Stimulated activated CD4-positive, alpha-beta T cell treated with anti-CD3 and anti-CD28 coated beads, Interleukin-4, amount 100 ng/mL, for 24 hours (primary cell): ENCODE results near the gene OR2V2.
"Not testable (repeated sequence)": the region's sequence is repeated elsewhere in the genome, so short reads cannot be mapped to it uniquely, and the experiment has no call there.

Experiments
- DNase-seq: peaks from one replicate; pipeline ENCODE4 v3.0.0-alpha.2; 2020

Gene OR2V2

DNA sequence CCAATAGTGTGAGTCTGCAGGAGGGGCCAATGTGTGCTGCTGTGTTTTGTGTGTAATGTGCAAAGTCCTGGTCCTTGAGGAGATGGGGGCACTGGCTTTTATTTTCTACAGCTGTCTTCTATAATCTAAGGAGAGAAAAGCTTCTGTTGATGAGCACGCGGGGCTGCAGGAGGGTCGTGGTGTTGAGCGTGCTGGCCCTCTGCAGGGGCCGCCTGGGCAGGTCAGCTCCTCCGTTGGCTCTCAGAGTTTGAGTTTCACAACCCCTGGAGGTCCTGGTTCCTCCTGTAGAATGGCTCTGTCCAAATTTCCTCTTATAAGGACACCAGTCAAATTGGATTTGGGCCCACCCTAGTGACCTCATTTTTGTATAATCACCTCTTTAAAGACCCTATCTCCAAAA is 29.0 kb upstream of the OR2V2 start:
- no peak for DNase-seq

DNA sequence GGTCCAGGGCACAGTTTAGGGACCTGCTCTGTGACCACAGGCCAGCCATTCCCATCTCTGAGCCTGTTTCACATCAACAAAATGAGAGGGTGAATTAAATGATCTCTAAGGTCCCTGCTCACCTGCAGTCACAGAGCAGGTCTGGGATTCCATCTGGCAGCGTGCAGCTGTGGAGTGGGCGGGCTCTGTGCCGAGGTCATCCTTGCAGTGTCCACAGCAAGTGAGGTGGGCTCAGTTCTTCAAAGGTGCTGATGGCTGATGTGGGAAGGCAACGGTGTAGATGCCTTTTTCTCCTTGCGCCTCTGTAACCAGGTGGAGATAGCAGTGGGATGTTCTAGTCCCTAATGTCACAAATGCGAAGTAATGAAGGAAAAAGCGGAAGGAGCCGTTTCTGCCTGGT is 28.3 kb upstream of the OR2V2 start:
- DNase-seq: no peak

DNA sequence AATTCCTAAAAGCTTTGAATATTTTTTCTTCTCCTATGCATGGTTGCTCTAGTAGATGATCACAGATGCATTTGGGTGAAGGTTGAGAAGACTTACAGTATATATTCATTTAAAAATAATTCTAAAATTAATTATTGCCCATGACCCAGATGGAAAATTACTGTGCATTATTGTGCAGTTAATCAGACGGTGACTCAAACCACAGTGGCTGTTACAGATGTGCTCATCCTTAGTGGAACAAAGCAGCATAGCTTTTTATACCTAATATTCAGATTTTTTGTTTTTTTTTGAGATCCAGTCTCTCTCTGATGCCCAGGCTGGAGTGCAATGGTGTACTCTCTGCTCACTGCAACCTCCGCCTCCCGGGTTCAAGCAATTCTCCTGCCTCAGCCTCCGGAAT is 27.1 kb upstream of the OR2V2 start:
- DNase-seq: no peak

DNA sequence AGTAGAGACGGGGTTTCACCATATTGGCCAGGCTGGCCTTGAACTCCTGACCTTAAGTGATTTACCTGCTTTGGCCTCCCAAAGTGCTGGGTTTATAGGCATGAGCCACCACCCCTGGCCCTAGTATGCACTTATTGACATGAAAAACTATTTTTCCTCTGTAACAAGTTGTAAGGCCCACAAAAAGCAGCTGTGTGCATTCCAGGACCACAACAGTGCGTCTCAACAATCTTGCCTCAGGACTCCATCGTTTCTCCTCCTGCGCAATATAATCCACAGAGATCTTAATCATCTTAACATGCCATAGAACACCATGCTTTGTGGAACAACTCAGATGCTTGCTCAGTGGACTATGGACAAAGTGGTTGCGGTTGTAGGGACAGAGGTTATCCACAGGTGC is 26.6 kb upstream of the OR2V2 start:
- no peak for DNase-seq

DNA sequence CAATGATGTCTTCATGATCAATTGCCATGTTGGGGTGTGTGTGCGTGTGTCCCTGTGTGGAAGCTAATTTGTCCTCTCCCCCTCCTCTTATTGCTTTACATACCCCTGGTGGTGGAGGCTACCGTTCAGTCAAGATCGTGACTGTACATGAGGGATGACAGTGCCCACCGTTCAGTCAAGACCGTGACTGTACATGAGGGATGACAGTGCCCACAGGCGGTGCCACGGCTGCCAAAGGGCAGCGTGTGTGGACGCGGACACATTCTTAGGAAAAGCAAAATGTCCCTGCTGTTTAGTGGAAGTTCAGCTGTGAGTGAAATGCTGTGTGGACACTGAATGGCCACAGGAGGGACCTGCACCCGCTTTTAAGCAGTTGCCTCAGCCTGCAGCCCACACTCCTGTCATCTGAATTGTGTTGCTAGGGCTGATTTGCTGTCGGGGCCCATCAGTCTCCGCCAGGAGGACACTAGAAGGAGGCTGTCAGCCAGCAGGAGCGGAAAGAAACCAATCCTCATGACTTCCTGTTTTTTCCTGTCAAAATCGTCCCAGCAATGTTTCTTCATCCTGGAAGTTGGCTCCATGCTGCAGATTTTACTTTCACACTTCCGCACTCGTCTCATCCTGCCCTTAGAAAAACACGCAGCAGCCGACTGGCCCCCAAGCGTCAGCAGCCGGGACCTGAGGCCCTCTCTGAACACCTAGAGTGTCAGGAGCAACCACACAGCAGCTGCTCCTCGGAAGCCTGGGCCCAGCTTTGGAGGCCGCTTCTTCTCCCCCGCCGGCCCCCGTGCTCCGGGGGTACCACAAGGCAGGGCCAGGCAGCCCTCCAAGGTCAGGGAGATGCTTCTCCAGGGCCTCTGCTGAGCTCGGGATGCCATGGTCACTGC is 25.5 kb upstream of the OR2V2 start:
- DNase-seq: no peak

DNA sequence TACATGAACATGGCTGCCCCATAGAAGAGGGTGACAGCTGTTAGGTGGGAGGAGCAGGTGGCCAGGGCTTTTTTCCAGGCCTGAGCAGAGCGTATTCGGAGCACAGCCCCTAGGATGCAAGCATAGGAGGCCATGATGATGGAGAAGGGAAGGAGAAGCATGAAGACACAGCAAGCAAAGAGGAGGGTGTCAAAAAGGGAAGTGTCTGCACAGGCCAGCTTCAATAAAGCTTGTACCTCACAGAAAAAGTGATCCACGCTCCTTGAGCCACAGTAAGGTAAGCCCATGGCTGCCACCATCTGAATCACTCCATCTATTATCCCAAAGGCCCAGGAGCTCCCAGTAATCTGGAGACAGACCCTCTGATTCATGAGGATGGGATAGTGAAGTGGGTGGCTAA is 22.9 kb upstream of the OR2V2 start:
- no peak for DNase-seq

DNA sequence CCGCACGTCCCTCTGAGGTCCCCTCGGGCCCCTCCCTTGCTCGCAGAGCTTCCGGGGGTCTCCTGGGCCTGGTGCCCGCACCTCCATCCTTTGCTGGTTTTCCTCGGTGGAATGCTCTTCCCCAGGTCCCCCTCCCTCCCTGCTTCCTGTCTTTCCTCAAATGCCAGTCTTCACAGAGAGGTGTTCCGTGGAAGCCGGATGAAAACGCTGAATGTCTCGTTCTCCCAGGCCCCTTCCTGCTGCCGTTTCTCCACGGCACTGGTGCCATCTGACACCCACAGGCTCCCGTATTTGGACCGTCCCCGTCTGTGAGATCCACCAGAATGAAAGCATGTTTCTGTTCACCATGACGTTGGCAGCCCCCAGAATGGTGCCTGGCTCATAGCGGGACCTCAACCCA is 20.5 kb upstream of the OR2V2 start:
- DNase-seq: no peak

DNA sequence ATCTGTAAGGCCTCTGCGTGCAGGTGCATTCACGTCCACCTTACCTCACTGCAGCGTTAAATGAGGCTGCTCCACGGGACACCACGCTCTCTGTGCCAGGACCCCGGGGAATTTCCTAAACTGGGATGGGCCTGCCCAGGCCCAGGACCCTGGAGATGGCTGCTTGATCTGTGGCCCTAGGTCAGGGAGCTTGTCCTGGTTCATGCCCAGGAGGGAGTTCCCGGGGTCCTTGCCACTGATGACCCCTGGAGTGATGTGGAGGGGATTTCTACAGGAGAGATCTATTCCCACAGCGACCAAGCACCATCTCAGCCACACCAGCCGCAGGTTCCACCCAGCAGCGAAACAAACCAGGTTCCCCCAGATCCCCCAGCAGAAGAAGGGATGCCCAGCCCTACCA is 19.9 kb upstream of the OR2V2 start:
- DNase-seq: no peak

DNA sequence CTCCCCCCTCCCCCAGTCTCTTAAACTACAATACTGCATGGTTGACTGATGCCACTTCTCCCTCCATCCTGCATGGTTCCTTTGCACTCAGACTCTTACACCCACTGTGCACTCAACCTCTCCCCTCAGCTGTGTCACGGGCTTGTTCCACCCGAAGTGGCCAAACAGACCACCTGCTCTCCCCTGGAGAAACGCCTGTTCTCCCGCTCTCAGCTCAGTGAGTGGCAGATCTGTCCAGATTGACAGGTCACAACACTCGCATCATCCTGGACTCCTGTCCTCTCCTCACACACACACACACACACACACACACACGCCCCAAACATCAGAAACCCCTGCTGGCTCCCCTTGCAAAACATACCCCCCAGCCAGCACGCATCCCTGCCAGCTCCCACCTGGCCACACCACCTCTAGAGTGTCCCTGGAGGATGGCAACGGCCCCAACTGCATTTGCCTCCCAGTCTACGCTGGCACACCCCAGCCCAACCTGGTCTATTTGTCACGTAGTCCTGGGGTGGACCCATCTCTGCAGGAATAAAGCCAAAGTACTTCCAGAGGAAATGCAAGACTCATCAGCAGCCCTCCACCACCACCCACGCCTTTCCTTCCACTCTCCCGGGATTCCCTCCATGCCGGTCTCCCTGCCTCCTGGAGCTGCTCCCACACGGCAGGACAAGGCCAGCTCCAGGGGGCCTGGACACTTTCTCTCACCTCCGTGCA is 19.3 kb upstream of the OR2V2 start:
- DNase-seq: no peak

DNA sequence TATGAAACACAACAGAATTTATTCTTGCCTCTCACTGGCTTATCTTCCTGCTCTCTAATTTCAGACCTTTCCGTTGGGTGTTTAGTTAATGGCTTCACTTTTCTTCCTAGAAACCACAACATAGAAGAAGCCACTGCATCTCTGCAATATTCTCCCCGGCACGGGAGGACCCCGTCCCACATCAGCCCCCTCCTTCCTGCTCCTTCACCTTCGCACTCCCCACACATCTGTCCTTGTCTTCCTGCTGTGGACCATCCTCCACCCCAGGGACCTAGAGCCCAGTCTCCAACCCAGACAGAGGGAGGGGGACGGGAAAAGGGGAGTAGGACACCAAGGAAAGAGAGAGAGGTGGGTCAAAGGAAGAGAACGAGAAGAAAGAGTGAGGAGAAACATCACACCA is 17.8 kb upstream of the OR2V2 start:
- no peak for DNase-seq

DNA sequence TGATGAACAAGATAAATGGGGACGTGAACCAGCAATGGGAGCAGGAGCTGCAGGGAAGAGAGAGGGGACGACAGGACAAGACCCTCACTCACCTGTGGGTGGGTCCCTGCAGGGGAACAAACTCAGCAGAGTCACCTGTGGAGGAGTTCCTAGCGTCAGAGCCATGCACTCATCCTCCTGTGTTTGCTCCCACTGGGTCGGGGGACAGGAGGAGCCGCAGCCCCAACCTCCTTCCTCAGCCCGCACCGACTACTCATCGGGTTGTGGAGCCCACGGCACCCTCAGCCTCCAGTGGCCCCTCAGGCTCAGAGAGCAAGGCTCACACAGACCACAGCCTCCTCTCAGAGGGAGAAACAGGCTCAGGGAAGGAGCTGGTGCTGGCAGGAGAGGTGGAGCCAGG is 17.3 kb upstream of the OR2V2 start:
- DNase-seq: not testable (repeated sequence)

DNA sequence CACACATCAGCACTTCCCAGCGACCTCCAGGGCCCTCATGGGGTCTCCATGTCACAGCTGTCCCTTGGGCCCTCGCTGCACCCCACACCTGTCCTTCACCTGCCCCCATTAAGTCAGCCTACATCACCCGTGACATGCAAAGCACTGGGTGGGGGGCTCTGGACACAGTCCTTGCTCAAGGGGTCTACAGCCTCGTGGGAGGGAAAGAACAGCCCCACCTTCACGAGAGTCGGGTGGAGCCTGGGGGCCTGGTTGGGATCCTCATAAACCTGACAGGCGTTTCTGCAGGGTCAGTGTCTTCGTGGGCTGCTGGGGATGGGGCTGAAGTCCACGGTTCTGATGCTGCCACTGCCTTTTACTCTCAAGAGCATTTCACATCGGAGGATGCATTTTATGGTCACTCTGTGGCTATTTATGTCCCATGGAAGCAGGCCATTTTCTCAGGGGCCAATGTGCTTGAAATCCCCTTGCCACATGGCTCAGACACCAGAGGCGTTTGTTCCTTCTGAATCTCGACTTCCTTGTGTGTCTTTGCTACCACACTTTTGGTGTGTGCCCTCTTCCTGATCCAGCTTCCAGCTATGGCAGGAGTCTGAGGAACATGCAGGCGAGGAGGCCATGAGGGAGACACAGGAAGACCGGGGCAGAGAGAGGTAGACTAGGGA is 16.4 kb upstream of the OR2V2 start, which contains the start of gene OR2V1:
OR2V1 (minus strand) TSS at position 338 of the 665 bp plus-strand sequence. CDS start 5,865 bp downstream, outside the sequence.
- DNase-seq: no peak

DNA sequence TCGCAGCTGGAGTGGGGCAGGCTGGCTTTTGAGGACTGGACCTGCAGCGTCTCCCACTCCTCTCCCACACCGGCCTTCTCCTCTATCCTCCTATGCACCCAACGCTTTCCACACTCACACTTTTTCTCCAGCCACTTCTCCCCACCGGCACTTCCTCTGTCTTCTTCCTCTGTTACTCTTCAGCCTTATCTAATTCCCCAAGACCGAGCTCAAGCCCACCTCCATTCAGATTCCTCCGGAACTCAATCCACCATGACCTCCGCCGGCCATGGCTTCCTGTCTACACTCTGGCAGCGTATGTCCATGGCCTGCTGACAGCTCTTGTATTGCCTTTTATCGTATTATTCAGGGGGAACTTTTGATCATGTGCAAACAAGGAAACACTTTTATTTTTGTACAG is 15.9 kb upstream of the OR2V2 start:
- DNase-seq: no peak

DNA sequence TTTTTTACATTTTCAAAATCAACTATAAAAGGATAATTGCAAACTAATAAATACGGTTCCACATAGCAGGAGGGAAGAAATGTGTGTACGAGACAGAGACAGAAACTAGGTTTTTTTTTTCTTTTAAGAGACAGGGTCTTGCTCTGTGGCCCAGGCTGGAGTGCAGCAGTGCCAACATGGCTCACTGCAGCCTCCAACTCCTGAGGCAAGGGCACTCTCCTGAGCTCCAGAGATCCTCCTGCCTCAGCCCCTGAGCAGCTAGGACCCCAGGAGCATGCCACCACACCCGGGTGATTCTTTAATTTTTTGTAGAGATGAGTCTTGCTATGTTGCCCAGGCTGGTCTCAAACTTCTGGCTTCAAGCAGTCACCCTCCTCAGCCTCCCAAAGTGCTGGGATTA is 14.3 kb upstream of the OR2V2 start:
- no peak for DNase-seq

DNA sequence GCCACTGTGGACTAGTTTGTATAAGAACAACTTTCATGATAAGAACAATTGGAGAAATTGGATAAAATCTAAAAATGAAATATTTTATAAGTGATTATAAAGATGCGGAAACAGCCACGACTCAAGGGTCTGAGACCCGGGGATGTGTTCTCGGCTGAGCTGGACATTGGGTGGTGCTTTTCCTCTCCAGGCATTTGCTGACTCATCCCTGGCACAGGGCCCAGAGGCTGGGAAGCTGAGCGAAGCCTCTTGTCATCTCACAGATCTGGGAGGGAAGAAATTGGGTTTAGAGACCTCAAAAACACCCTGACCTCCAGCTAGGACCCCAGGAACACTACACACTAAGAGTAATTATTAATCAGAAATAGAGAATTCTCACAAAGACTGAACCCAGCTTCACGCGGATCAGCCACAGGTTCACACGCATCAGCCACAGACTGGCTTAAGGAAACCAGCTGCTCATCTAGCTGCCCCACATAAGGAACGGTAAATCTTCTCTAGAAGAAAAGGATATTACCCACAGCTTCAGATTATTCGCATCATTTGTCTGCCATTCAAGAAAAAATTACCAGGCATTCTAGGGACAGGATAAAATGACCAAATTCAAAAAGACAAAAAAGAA is 13.7 kb upstream of the OR2V2 start:
- no peak for DNase-seq

DNA sequence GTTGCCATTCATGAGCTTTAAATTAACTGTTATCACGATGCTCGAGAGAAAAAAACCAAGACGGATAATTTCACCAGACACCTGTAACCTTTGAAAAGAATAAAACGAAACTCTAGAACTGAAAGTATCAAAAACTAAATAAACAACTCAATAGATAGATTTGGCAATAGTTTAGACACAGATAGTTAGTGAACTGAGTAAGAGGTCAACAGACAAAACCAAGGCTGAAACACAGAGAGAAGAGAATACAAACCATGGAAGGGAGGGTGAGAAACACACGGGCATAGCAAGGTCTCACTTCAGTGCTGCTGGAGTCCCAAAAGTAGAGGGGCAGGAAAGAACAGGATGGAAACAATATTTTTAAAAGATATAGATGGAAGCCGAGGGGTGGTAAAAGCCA is 13.1 kb upstream of the OR2V2 start:
- no peak for DNase-seq

DNA sequence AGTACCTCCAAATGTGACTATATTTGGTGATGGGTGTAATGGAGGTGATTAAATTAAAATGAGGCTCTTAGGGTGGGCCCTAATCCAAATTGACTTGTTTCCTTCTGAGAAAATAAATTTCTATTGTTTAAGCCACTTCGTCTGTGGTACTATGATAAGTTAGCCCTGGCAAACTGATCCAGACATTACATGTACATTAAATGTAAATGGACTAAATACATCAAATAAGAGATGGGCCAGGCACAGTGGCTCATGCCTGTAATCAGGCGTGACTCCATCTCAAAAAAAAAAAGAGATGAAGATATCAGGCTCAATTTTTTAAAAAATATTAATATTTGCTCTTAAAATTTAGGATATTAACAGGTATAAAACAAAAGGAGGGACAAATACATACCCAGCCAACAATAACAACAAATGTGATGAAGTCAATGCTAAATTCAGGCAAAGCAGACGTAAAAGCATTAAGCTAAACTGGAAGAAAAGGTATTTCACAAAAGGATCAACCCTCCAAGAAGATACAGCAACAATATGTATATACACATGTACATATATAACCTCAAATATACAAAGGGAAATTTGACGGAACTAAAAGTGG is 10.9 kb upstream of the OR2V2 start:
- no peak for DNase-seq

DNA sequence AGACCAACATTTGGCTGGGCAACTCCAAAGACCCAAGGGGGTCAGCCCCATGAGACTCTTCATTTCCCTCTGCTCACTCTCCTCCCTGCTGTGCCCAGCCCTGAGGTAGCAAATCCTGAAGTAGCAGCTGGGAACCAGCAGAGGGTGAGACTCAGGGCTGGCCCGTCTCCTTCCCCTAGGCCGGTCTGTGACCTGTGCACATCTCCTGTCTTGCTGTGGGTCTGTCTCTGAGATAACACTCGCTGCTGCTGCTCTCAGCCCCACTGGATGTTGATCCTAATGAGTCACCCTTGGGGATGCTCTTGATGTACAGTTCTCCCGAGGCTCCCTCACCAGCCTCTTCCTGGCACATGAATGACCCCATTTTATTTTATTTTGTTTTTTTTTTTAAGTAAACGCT is 9.1 kb upstream of the OR2V2 start:
- DNase-seq: no peak

DNA sequence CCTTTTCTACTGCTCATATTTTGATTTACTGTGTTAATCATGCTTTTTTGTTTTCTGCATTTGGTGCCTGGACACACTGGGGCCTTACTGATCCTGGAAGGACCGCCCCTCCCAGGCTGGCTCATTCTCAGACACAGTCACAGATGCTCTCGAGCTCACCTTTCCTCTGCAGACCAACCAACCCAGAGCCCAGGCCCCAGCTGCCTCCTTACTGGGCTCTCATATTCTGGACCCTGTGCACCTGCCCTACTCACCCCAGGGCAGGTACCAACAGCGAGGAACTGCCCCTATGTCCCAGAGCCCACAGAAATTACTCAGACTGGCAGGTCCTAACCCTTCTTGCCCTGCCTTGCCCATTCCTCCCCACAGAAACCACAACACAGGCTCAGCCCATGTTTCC is 6.6 kb upstream of the OR2V2 start:
- no peak for DNase-seq

DNA sequence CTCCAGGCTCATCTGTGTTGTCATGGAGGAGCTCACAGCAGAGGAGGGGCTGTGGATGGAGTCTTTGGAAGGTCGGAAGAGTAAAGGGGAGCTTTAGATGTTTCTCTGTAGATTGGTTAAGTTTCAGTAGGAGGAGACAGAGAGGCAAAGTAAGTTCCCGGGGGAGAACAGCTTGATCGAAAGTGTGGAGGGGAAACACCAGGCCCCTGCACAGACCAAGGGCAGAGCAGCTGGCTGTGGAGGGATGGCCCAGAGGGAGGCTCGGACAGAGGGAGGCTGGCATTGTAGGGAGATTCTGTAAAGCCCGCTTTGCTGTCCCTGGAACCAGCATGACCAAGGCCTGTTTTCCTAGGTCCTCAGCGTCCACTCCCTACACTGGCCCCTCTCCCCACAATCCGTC is 5.3 kb upstream of the OR2V2 start:
- DNase-seq: no peak

DNA sequence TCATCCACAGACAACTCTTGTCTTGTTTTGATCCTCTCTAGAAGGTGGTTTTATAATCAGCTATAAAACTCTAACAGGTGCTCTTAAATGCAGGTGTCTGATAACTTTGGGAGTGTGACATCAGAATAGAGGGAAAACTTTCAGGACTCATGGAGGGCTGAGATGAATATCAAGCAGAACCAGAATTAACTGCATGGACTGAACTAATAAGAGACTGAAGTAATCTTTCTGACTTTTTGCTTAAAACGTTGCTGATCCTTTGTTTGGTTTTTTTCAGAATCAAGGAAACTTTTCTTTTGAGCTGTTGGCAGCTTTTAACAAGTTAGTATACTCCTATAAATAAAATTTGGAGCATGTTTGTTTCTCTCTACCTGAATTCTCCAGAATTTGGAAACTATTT is 2.3 kb upstream of the OR2V2 start:
- no peak for DNase-seq

DNA sequence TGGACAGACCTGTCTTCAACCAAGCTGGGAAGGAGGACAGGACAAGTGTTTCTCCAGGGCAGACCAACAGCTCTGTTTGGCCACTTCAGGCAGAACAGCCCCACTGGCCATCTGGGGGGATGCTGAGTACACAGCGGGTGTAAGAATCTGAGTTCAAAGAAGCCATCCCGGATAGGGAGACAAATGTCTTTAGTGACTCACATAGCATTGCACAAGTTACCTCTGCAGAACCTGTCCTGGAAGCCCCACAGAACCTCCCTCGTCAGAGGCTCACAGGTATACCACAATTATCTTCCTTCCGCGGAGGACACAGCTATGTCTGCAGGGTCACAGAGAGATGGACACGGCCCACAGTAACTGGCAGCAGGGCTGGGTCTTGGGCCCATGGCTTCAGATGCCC is 2.0 kb downstream of the OR2V2 start:
- no peak for DNase-seq
